H9 (cell line): ENCODE data around the gene GDF3. TPM values are rescaled to one million over a fixed set of nuclear protein-coding genes. Genes with fewer than 3 reads are reported as not detected.

ENCODE experiments used
- DNase-seq: peaks from one replicate; pipeline ENCODE4 v3.0.0-alpha.2; 2017
- H2AFZ ChIP-seq: one replicate; pipeline ENCODE4 v1.6.1; 2013; ENCODE audit warnings: mild to moderate bottlenecking, low read length, control low read depth, moderate library complexity
- H2AK5ac ChIP-seq: 2 replicates; pipeline ENCODE4 v1.6.1; 2013; ENCODE audit warnings: low read length, control low read depth, mixed read lengths; ENCODE audit not compliant: insufficient read length
- H2BK120ac ChIP-seq: one replicate; pipeline ENCODE4 v1.6.1; 2013; ENCODE audit warnings: low read depth, mild to moderate bottlenecking, low read length, control low read depth, inconsistent platforms; ENCODE audit not compliant: poor library complexity, severe bottlenecking
- H2BK12ac ChIP-seq: 2 replicates; pipeline ENCODE4 v1.6.1; 2013; ENCODE audit warnings: low read length, control low read depth, mixed read lengths, low read depth; ENCODE audit not compliant: insufficient read length
- H2BK15ac ChIP-seq: 2 replicates; pipeline ENCODE4 v1.6.1; 2013; ENCODE audit warnings: low read depth, low read length, control low read depth
- H2BK20ac ChIP-seq: one replicate; pipeline ENCODE4 v1.6.1; 2013; ENCODE audit warnings: low read depth, mild to moderate bottlenecking, low read length, control low read depth, inconsistent platforms; ENCODE audit not compliant: poor library complexity, severe bottlenecking
- H2BK5ac ChIP-seq: 2 replicates; pipeline ENCODE4 v1.6.1; 2013; ENCODE audit warnings: low read length, control low read depth, mixed read lengths; ENCODE audit not compliant: insufficient read length
- H3K14ac ChIP-seq: 2 replicates; pipeline ENCODE4 v1.6.1; 2013; ENCODE audit warnings: low read length, control low read depth; ENCODE audit not compliant: insufficient read depth
- H3K18ac ChIP-seq: 2 replicates; pipeline ENCODE4 v1.6.1; 2013; ENCODE audit warnings: low read depth, mild to moderate bottlenecking, mixed read lengths, low read length, control low read depth; ENCODE audit not compliant: insufficient read length
- H3K23ac ChIP-seq: 2 replicates; pipeline ENCODE4 v1.6.1; 2013; ENCODE audit warnings: low read length, control low read depth, mixed read lengths, low read depth; ENCODE audit not compliant: insufficient read length
- H3K23me2 ChIP-seq: 2 replicates; pipeline ENCODE4 v1.6.1; 2013; ENCODE audit warnings: low read depth, mild to moderate bottlenecking, mixed read lengths, low read length, control low read depth; ENCODE audit not compliant: insufficient read length, poor library complexity, severe bottlenecking
- H3K27ac ChIP-seq: 2 replicates; pipeline ENCODE4 v1.5.1; 2013; ENCODE audit warnings: low read length, control low read depth, mixed read lengths, low read depth; ENCODE audit not compliant: insufficient read length
- H3K27me3 ChIP-seq: 2 replicates; pipeline ENCODE4 v1.6.1; 2013; ENCODE audit warnings: low read length, control low read depth, inconsistent platforms; ENCODE audit not compliant: insufficient read depth
- H3K4ac ChIP-seq: 2 replicates; pipeline ENCODE4 v1.6.1; 2013; ENCODE audit warnings: low read depth, mild to moderate bottlenecking, control low read depth, inconsistent platforms, low read length, moderate library complexity
- H3K4me1 ChIP-seq: 2 replicates; pipeline ENCODE4 v1.6.1; 2013; ENCODE audit warnings: low read length, control low read depth, inconsistent platforms; ENCODE audit not compliant: insufficient read depth
- H3K4me2 ChIP-seq: 2 replicates; pipeline ENCODE4 v1.6.1; 2013; ENCODE audit warnings: low read length, control low read depth, mixed read lengths; ENCODE audit not compliant: insufficient read length, insufficient read depth
- H3K56ac ChIP-seq: 2 replicates; pipeline ENCODE4 v1.6.1; 2013; ENCODE audit warnings: low read depth, mild to moderate bottlenecking, mixed read lengths, low read length, control low read depth; ENCODE audit not compliant: insufficient read length
- H3K79me1 ChIP-seq: 2 replicates; pipeline ENCODE4 v1.6.1; 2013; ENCODE audit warnings: low read depth, mild to moderate bottlenecking, moderate library complexity, low read length, control low read depth, inconsistent platforms; ENCODE audit not compliant: insufficient read depth, poor library complexity, severe bottlenecking
- H3K79me2 ChIP-seq: 2 replicates; pipeline ENCODE4 v1.6.1; 2013; ENCODE audit warnings: low read length, control low read depth, inconsistent platforms; ENCODE audit not compliant: insufficient read depth
- H3K9ac ChIP-seq: 2 replicates; pipeline ENCODE4 v1.6.1; 2013; ENCODE audit warnings: low read length, control low read depth, mixed read lengths; ENCODE audit not compliant: insufficient read length; ENCODE audit errors: extremely low read depth
- H3K9me3 ChIP-seq: one replicate; pipeline ENCODE4 v1.6.1; 2013; ENCODE audit warnings: low read depth, low read length, inconsistent platforms; ENCODE audit not compliant: control insufficient read depth
- H3T11ph ChIP-seq: one replicate; pipeline ENCODE4 v1.6.1; 2013; ENCODE audit warnings: mild to moderate bottlenecking, low read length, control low read depth, inconsistent platforms
- H4K20me1 ChIP-seq: one replicate; pipeline ENCODE4 v1.6.1; 2013; ENCODE audit not compliant: control insufficient read depth, insufficient read length, insufficient read depth
- H4K5ac ChIP-seq: 2 replicates; pipeline ENCODE4 v1.6.1; 2013; ENCODE audit warnings: low read depth, mild to moderate bottlenecking, mixed read lengths, low read length, control low read depth; ENCODE audit not compliant: insufficient read length
- H4K8ac ChIP-seq: replicated peaks from 2 replicates; pipeline ENCODE4 v1.6.1; 2013; ENCODE audit warnings: low read length, control low read depth, mixed read lengths, low read depth; ENCODE audit not compliant: insufficient read length
- H4K91ac ChIP-seq: 2 replicates; pipeline ENCODE4 v1.6.1; 2013; ENCODE audit warnings: low read depth, mild to moderate bottlenecking, moderate library complexity, mixed read lengths, low read length, control low read depth; ENCODE audit not compliant: insufficient read length
- H3K27ac Mint-ChIP-seq, 3 experiments: 2 replicates in 2 of 3; 3 replicates in 1 of 3; pipeline ENCODE4 v1.8.0; 2020 to 2021; ENCODE audit warnings: mixed read lengths in 3 of 3, mild to moderate bottlenecking in 1 of 3, moderate library complexity in 1 of 3
- H3K27me3 Mint-ChIP-seq: 2 replicates; pipeline ENCODE4 v1.8.0; 2021; ENCODE audit warnings: low read depth, mild to moderate bottlenecking, moderate library complexity, mixed read lengths
- H3K36me3 Mint-ChIP-seq, 3 experiments: 2 replicates in 2 of 3; 3 replicates in 1 of 3; pipeline ENCODE4 v1.8.0; 2020 to 2021; ENCODE audit warnings: low read depth in 3 of 3, mixed read lengths in 3 of 3; ENCODE audit not compliant: insufficient read depth in 1 of 3
- H3K4me1 Mint-ChIP-seq, 2 experiments: 2 replicates each; pipeline ENCODE4 v1.8.0; 2020; ENCODE audit warnings: mixed read lengths in 2 of 2
- H3K4me3 Mint-ChIP-seq, 2 experiments: 2 replicates in 1 of 2; 3 replicates in 1 of 2; pipeline ENCODE4 v1.8.0; 2020 to 2021; ENCODE audit warnings: mild to moderate bottlenecking in 2 of 2, mixed read lengths in 2 of 2, moderate library complexity in 1 of 2
- H3K9me3 Mint-ChIP-seq, 2 experiments: 2 replicates in 1 of 2; 3 replicates in 1 of 2; pipeline ENCODE4 v1.8.0; 2020; ENCODE audit warnings: mild to moderate bottlenecking in 2 of 2, mixed read lengths in 2 of 2, moderate library complexity in 1 of 2
- CTCF ChIP-seq: fragments of 200-600 bp; sonication (generic); conservative IDR thresholded peaks from 3 replicates; pipeline ENCODE4 v1.8.0; 2021; ENCODE audit warnings: antibody characterized with exemption, mild to moderate bottlenecking
- WGBS: extraction: QIAGEN DNeasy Blood & Tissue Kit; methylation state at CpG from one replicate; pipeline ENCODE4 v1.1.7; 2013; ENCODE audit warnings: missing lambda C conversion rate, low lambda C conversion rate, mixed read lengths; ENCODE audit not compliant: insufficient read length; ENCODE audit errors: extremely low coverage; 5-methylcytosine and 5-hydroxymethylcytosine counted together
- total RNA-seq: library from RNA; stranded (reverse); gene quantifications from 2 replicates; pipeline ENCODE4 v1.2.1, GENCODE V29; 2021

The GDF3 gene
- total RNA-seq, 1 experiment from 2014 or later = 9.9 TPM

- H4K5ac ChIP-seq = no peak within 1 kb of the TSS
- no peak within 1 kb of the TSS for H3K4ac ChIP-seq
- H3K4me2 ChIP-seq = no peak within 1 kb of the TSS
- H3K14ac ChIP-seq = no peak within 1 kb of the TSS
- H2BK12ac ChIP-seq = no peak within 1 kb of the TSS
- H3K27me3 ChIP-seq = no peaks in the 10 kb centered on the region
- no peak within 1 kb of the TSS for H3T11ph ChIP-seq
- no peak within 1 kb of the TSS for H2BK15ac ChIP-seq
- no CpG with 5 or more reads among the region's 7 CpGs for WGBS
- no peak within 1 kb of the TSS for H2AK5ac ChIP-seq
- no peaks in the 10 kb centered on the region for H3K23me2 ChIP-seq
- H3K27ac ChIP-seq = no peak within 1 kb of the TSS
- Mint-ChIP-seq H3K9me3 (no peaks in the 10 kb centered on the region; a peak in 2 of 5 replicates), H3K27me3 (no peaks in the 10 kb centered on the region), H3K4me1 (peaks cover 19 to 21% of the 10 kb centered on the region in 2 experiments), H3K36me3 (no peaks in the 10 kb centered on the region), H3K27ac (peak within 1 kb of the TSS; percentile 17 to 80 (median 72); a peak in 3 of 7 replicates), H3K4me3 (no peak within 1 kb of the TSS; a peak in 1 of 5 replicates)
- no peaks in the 10 kb centered on the region for H3K79me2 ChIP-seq
- H2AFZ ChIP-seq = no peak within 1 kb of the TSS
- H2BK20ac ChIP-seq = no peak within 1 kb of the TSS
- no peak within 1 kb of the TSS for H3K23ac ChIP-seq
- H3K79me1 ChIP-seq = no peaks in the 10 kb centered on the region
- TF ChIP-seq CTCF = no peak
- peaks cover 2% of the 10 kb centered on the region; the same call in 1 of the 2 replicates for H3K4me1 ChIP-seq
- no peak within 1 kb of the TSS for H4K91ac ChIP-seq
- no peaks in the 10 kb centered on the region for H4K20me1 ChIP-seq
- H2BK120ac ChIP-seq = no peak within 1 kb of the TSS
- no peak within 1 kb of the TSS for H3K56ac ChIP-seq
- H3K9ac ChIP-seq = no peak within 1 kb of the TSS
- H3K9me3 ChIP-seq = no peaks in the 10 kb centered on the region
- H2BK5ac ChIP-seq = no peak within 1 kb of the TSS
- no peak for DNase-seq
- H3K18ac ChIP-seq = no peak within 1 kb of the TSS
- H4K8ac ChIP-seq = no peak within 1 kb of the TSS
These were observed 15.6 kb upstream of the GDF3 start, which contains the start of gene DPPA3 for GRCh38 chr12:7711133-7711532. Gene DPPA3, plus strand, starts transcription at chr12:7711433. Its CDS starts 138 bp downstream, at chr12:7711571.
